Panc1 (cell line): Measurements from ENCODE around the gene SPTBN4.

Source experiments
- CTCF ChIP-seq: fragments of 450-650 bp; IDR thresholded peaks from 2 replicates; pipeline ENCODE4 v1.5.1; 2017; ENCODE audit warnings: mild to moderate bottlenecking
- POLR2AphosphoS5 ChIP-seq: IDR thresholded peaks from 2 replicates; pipeline ENCODE4 v1.6.1; 2012; ENCODE audit warnings: mild to moderate bottlenecking, low read depth, low read length, moderate library complexity
- SIN3A ChIP-seq: IDR thresholded peaks from 2 replicates; pipeline ENCODE4 v1.6.1; 2012; ENCODE audit warnings: low read depth, mild to moderate bottlenecking, low read length, moderate library complexity, borderline replicate concordance; ENCODE audit not compliant: insufficient read depth
- TCF7L2 ChIP-seq: IDR thresholded peaks from 2 replicates; pipeline ENCODE4 v1.6.1; 2011; ENCODE audit warnings: mild to moderate bottlenecking, low read depth, low read length, inconsistent platforms

- TF ChIP-seq CTCF = no peak
- no peak for TF ChIP-seq TCF7L2
- no peak for TF ChIP-seq POLR2AphosphoS5
- TF ChIP-seq SIN3A = no peak
Observed at GRCh38 chr19:40604647-40605215, 137.9 kb downstream of the SPTBN4 start.
